HG03575 (cell line): ENCODE measurements around the gene NUDT5.
"Not testable (repeated sequence)": the region's sequence is repeated elsewhere in the genome, so short reads cannot be mapped to it uniquely, and the experiment has no call there.

Experiments used
- ATAC-seq: cut with Tn5 transposase; IDR thresholded peaks from one replicate; pipeline ENCODE4 v1.9.1; 2021; ENCODE audit not compliant: unreplicated experiment, insufficient number of reproducible peaks, low FRiP score; ENCODE audit errors: extremely low read depth

Gene NUDT5

DNA sequence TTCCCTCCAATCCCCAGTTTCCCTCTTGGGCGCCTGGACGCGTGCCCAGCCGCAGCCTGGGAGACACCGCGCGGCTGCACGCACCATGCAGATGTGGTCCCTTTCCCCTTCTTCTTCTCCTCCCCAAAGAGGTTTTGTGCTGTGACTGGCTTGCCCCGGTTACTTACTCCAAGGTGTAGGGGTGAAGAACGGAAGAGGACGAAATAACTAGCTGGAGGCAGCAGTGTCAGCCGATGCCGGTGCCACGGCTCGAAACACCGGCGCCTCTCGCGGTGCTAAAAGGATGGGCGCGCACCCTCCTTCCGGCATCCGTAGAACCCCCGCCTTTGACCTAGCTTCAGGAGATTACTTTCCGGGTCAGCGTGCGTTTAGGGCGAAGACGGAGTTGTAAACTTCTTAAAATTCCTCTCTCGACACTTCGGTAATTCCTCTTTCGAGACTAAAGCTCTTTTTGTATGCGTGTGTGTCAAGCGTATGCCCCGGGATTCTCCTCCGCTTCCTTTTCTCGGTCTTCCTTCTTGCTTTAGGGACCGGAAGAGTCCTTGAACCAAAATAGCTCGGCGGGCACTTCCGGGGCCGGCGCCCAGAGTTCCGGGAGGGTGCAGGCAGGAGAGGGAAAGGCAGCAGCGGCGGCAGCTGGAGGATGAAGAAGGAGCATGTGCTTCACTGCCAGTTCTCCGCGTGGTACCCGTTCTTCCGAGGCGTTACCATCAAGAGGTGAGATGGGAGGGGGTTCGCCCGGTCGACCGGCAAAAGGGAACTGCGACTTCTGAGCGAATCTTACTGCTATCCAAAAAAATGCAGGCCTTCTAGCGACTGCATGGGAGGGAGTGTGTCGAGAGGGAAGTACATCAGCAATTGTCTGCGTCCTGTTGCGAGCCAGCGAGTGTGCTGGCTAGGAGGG lies at the start of gene NUDT5, which contains the start of gene CDC123:
NUDT5 (minus strand) TSS at position 289 of the 904 bp plus-strand sequence. CDS start 9,600 bp downstream, outside the sequence.
CDC123 (plus strand) TSS at position 586 of the 904 bp plus-strand sequence; CDS start at position 644, 58 bp downstream.
- peak; percentile 53 for ATAC-seq

DNA sequence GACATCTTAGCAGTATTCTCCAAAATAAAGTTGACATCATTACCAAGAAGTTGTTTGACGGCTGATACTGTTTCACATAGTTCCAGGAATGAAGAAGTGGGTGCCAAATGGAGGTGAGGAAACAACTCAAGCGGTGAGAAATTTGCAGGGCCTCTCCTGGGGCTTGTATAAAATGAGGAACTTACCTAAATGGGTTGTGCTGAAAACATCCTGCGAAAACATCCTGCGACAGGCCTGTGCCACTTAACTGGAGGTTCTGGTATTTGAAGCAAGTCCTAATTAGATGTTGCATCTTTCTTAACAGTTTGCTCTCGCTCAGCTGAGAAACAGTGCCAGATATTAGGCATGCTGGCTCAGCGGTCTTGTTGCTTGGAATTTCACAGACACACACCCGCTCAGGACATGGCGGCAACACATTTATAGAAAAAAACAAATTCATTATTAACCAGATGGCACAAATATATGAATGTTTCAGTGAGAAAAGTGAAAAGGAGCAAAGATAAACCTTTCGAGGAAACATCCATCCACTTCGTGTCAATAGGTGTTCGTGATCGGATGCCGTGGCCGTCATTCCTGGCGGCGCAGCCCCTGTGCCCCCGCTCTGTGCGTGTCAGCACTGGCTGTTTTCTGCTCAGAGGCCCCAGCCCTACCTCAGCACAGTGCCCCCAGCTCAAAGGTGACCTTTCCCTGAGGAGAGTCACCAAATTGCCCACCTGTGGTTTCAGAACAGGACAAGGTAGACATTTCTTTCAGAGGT lies 48.4 kb upstream of the NUDT5 start:
- ATAC-seq = no peak

DNA sequence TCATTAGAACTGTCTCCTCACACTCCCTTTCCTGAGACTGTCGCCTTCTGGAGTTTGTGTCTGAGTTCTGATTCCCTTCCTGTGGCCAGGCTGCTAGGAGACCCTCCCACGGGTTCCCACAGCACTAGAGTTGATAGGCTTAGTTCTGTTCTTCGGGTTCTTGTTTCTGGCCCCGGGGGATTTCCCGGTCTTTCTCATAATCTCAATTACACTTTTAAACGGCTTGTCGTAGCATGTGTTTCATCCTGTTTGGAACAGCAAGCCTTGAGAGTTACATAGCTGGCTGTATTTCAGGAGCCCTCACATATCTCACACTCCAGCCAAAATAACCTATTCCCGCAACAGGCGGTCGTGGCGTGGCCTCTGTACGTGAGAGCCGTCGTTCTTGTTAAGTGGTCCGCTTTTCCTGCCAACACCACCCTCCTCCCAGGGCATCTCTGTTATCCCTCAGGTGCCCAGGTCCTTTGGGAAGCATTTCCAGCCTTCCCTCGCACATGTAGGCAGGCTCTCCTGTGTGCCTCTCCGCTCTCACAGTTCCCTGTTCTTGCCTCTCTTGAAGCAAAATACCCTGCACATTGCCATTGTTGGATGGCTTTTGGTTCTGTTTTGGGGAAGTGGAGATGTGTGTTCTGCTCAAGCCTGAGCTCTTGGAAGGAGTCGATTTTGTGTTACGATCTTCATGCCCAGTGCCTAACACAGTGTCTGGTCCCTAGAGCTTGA lies 46.3 kb upstream of the NUDT5 start:
- ATAC-seq = no peak

DNA sequence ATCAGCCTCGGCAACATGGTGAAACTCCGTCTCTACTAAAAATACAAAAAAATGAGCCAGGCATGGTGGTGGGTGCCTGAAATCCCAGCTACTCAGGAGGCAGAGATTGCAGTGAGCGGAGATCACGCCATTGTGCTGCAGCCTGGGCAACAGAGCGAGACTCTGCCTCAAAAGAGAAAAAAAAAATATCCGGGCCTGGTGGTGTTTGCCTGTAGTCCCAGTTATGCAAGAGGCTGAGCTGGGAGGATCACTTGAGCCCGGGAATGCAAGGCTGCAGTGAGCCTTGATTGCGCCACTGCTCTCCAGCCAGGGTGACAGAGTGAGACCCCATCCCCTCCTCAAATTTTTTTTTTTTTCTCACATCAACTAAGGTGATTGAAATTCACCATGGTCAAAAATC lies 43.1 kb upstream of the NUDT5 start:
- ATAC-seq = no peak

DNA sequence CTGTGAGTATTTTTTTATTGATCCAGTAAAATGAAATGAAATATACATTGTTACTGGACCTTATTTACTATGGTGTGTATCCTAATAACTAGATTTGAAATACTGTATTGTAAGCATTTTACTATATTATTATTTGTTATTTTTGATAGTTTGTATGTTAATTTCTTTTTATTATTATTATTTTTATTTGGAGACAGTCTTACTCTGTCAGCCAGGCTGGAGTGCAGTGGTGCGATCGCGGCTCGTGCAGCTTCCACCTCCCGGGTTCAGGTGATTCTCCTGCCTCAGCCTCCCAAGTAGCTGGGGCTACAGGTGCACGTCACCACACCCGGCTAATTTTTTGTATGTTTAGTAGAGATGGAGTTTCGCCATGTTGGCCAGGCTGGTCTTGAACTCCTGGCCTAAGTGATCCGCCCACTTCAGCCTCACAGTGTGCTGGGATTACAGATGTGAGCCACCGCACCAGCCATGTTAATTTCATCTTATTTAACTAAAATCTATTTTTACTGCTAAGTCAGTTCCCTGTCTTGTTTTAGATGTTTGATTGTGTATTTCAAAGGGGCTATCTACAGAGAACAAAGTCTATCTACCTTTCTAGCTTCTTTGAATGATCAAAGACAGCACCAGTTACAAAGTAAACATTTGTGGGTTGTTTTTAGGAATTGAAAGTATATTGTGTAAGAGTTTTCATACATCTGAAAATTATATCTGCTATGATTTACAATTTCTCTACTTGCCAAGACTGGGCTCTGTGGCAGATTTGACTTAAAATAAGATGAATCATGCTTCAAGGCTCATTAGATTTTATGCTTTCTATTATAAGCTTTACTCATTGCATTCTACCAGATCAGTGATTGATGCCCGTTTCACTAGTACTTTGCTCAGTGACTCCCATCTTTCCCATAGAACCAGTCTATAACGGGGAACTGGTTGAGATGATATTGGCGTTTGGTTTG lies 41.9 kb upstream of the NUDT5 start:
- no peak for ATAC-seq

DNA sequence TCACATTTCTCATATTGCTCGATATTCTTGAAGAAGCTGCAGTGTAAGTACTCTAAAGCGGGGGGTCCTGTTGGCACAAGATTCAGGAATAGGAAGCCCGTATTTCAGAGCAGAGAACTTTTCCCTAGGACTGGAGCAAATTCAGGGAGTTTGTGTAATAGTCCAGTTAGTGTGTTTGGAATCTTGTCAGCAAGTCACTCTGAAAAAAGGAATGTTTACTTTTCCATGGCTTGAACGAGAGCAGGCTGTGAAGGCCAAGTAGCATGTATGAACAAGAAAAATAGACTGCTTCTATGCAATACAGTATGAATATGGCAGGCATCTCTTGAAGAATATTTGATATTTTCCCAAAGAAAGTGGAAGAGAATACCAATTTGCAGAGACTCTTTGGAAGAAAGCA lies 40.1 kb upstream of the NUDT5 start:
- no peak for ATAC-seq

DNA sequence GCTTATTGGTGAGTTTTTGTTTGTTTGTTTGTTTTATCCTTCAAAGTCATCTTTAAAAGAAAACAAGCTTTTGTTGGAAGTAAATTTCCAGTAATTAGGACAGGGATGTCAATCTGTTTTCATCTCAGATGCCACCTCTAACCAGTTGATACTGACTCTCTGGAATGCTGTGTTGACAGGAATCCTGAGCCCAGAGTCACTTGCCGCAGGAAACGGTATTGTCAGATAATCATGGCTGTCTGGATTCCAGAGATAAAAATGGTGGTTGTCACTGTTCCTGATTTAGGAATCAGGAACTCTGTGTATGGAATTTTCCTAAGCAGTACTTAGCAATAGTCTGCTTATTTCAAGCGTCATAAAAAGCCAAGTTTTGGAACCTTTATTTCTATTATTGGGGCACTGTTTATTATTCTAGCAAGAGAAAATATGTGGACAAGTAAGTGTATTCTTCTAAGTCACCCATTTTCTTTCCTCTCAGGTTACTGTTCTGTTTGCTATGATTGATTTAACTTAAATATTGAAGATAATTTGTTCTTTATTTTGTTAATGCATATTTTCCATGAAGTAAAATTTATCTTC lies 39.5 kb upstream of the NUDT5 start:
- ATAC-seq = no peak

DNA sequence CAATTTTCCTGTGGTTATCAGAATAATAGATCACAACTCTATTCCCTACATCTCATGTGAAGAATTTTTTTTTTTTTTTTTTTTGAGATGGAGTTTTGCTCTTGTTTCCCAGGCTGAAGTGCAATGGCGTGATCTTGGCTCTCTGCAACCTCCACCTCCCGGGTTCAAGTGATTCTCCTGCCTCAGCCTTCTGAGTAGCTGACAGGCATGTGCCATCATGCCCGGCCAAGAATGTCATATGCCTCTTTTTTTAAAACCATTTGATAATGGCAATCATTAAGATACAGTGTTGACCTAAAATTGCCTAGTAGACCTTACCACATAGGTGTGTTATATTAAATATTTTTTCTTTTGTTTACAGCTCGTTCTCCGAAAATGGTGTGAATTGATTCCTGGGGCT lies 39.0 kb upstream of the NUDT5 start:
- not testable (repeated sequence) for ATAC-seq

DNA sequence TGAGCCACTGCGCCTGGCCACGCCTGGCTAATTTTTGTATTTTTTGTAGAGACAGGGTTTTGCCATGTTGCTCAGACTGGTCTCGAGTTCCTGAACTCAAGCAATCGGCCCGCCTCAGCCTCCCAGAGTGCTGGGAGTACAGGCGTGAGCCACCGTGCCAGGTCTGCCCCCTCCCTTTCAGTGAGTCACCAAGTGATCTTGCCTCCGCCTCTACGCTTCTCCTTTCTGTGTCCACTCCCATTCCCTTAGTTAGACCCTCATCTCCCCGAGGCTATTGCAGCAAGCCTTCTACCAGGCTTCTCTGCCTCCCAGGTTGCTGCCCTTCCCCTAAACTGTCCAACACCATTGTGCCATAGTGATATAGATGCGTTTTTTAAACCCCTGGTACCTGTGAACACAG lies 33.2 kb upstream of the NUDT5 start:
- no peak for ATAC-seq

DNA sequence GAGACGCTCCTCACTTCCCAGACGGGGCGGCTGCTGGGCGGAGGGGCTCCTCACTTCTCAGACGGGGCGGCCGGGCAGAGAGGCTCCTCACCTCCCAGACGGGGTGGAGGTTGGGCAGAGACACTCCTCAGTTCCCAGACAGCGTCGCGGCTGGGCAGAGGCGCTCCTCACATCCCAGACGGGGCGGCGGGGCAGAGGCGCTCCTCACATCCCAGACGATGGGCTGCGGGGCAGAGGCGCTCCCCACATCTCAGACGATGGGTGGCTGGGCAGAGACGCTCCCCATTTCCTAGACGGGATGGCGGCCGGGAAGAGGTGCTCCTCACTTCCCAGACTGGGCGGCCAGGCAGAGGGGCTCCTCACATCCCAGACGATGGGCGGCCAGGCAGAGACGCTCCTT lies 30.7 kb upstream of the NUDT5 start:
- not testable (repeated sequence) for ATAC-seq

DNA sequence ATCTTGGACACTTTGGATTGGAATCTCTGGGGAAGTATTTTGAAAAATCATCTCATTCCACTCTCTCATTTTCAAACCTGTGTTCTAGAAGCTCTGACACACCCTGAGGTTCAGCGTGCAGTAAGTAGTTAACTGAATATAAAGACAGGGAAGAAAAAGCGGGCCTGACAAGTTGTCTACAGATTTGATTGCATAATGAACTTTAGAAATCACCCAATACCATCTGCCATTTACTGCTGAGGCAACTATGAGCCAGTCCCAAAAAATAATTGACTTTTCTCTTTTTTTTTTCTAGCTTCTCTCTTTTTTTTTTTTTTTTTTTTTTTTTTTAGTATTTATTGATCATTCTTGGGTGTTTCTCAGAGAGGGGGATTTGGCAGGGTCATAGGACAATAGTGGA lies 29.8 kb upstream of the NUDT5 start:
- no peak for ATAC-seq

DNA sequence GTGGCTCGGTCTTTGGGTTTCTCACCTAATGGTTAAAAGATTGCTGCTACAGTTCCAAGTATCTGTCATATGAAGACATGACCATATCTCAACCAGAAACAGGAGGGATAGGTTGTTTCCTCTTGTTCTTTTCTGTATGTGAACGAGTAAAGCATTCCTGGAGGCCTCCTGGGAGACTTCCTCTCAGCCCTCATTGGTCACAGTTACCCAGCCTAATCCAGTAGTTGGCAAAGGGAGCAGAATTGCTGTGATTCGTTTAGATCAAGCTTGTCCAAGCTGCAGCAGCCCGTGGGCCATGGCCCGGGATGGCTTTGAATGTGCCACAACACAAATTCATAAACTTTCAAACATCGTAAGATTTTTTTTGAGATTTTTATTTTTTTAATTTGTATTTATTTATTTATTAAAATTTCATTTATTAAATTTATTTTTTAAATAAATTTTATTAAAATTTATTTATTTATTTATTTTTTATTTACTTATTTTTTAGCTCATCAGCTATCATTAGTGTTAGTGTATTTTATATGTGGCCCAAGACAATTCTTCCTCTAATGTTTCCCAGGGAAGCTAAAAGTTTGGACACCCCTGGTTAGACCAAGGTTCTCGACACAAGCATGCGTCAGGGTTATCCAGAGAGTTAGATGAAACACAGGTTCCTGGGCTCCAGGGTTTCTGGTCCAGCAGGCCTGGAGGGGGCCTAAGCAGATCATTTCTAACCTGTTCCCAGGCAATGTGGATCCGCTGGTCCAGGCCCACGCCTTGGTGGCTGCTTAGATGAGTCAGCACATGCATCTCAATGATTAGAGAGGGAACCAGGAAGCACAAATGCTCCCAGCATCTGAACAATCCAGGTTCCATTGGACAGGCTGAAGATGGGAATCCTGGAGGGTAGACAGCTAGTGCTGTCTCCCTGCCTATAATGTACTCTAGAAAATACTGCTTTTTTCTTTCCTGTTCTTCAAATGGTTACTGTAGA lies 25.9 kb upstream of the NUDT5 start:
- no peak for ATAC-seq

DNA sequence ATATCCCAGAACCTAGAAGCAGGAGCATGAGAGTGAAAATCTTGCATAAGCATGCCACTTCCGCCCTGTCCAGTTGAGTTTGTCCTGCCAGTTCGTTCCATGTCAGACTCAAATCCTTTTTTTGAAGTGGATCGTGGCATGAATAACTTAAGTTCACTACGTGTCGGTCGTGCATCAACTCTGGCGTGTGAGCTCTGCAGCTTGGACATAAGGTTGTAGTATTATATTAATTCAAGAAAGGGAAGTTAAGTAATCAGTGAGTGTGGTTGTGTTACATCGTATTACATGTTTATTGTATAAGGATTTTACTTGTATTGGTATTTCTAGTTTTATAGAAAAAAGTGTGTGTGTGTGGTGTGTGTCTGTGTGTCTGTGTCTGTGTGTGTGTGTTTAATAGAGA lies 23.3 kb upstream of the NUDT5 start:
- no peak for ATAC-seq

DNA sequence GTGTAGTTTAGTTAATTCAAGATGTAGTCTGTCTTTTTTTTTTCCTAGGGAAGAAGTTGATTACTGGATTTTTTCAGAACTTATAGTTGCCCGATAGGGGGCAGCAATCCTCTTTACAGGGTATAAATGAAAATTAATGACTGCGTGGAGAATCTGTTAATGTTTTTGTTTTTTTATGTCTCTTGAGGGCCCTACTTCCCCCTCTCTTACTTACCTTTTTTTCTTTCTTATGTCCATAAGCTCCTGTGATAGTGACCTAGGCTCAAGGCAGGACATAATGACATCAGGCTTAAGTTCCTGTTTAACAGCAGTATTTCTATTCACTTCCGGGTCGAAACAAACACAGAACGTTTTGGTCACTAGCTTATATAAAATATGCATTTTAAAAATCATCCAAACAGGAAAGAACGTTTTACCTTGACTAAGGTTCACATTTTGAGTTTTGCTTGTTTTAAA lies 19.1 kb upstream of the NUDT5 start:
- ATAC-seq = no peak

DNA sequence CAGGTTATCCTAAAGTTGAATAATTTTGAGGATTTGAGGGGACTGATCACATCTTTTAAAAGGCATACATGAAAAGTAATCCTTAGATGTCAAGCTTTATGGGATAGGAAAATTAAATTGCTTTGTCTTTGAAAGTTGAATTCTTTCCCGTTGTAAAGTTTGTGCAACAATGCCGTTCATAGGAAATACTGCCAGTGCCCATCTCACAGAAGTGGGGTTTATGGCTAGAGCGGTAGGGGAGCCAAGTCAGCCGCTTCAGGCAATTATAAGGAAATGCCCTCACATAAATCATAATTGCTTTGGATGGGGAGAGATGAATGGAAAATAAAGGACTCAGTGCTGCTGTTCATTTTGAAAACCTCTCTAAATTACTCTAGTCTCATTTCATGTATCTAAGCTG lies 18.4 kb upstream of the NUDT5 start:
- no peak for ATAC-seq

DNA sequence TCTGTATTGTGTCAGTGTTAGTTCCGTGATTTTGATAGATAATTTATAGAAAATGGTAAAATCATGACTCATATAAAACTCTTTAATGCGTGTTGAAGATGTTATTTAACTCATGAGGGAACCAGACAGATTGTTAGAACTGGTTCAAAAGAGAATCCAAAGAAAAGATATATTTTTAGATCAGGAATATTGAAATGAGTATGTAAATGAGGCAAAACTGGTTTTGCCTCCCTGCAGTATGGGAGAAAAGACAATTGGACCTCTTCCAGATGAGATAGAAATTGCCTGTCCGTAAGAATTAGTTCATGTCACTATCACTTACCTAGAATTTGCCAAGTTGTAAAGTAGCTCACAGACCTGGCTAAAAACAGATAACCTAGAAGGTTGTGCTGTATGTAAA lies 17.9 kb upstream of the NUDT5 start:
- no peak for ATAC-seq

DNA sequence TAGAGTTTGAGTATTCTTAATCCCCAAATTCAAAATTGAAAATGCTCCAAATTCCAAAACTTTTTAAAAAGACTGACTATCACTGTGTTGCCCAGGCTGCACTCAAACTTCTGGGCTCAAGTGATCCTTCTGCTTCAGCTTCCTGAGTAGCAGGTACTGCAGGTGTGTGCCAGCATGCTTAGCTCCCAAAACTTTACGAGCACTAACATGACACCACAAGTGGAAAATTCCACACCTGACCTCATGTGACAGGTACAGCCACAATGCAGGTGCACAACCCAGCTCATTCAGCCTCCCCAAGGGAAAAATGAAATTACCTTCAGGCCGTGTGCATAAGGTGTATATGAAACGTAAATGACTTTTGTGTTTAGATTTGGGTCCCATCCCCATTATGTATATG lies 16.8 kb upstream of the NUDT5 start:
- no peak for ATAC-seq
